ENCODE measurements around the gene SLC35E4.

GRCh38 chr22:30646518-30647160 lies 11.1 kb downstream of the SLC35E4 start:
- TF ChIP-seq CTCF (IDR thresholded peaks at IDR 0.05; ENCODE audit: low read depth, low read length, poor library complexity, severe bottlenecking) (no peak), EZH2phosphoT487 (IDR thresholded peaks at IDR 0.05; ENCODE audit: borderline replicate concordance, low read length) (no peak)
